WTC11 (cell line): ENCODE results near the gene SELENBP1. TPM values are rescaled to one million over a fixed set of nuclear protein-coding genes. Genes with fewer than 3 reads are reported as not detected.

Experiments
- ATAC-seq: fragments of 200-7000 bp; cut with Tn5 transposase; 2 replicates; pipeline ENCODE4 v1.10.0; 2021; ENCODE audit warnings: mild to moderate bottlenecking, moderate library complexity
- CTCF ChIA-PET: fragments of 300-600 bp; sonication (Branson Sonifier 250); formaldehyde crosslinking; loops from one replicate; lab custom pipeline; 2021; ENCODE audit warnings: antibody characterized with exemption; lab: Charles Lee
- POLR2A ChIA-PET: fragments of 350-600 bp; sonication (Branson Sonifier 250); formaldehyde crosslinking; loops from one replicate; lab custom pipeline; 2021; ENCODE audit warnings: antibody characterized with exemption; lab: Charles Lee
- DNase-seq: peaks from one replicate; pipeline ENCODE4 v3.0.0; 2021; ENCODE audit warnings: low spot score
- H3K27ac Mint-ChIP-seq: 2 replicates; pipeline ENCODE4 v1.8.0; 2021; ENCODE audit warnings: mixed read lengths
- H3K27me3 Mint-ChIP-seq: 2 replicates; pipeline ENCODE4 v1.8.0; 2021; ENCODE audit warnings: low read depth, mild to moderate bottlenecking, moderate library complexity, mixed read lengths
- H3K36me3 Mint-ChIP-seq: 2 replicates; pipeline ENCODE4 v1.8.0; 2021; ENCODE audit warnings: mixed read lengths
- H3K4me1 Mint-ChIP-seq: 2 replicates; pipeline ENCODE4 v1.8.0; 2022; ENCODE audit warnings: mixed read lengths
- H3K4me3 Mint-ChIP-seq: 2 replicates; pipeline ENCODE4 v1.8.0; 2021; ENCODE audit warnings: mild to moderate bottlenecking, moderate library complexity, mixed read lengths
- H3K9me3 Mint-ChIP-seq: 2 replicates; pipeline ENCODE4 v1.8.0; 2021; ENCODE audit warnings: mixed read lengths
- CBFB ChIP-seq: sonication (generic); formaldehyde crosslinking; IDR thresholded peaks from 2 replicates; pipeline ENCODE4 v1.8.1; 2022; ENCODE audit warnings: mild to moderate bottlenecking, low read depth, missing genetic modification reagents
- HMGA2 ChIP-seq: fragments of 250-450 bp; sonication (Bioruptor Pico); IDR thresholded peaks from 2 replicates; pipeline ENCODE4 v1.4.0; 2021; ENCODE audit warnings: mild to moderate bottlenecking, moderate library complexity
- IRF2 ChIP-seq: sonication (generic); formaldehyde crosslinking; IDR thresholded peaks from 2 replicates; pipeline ENCODE4 v1.8.0; 2022; ENCODE audit warnings: low read depth, missing genetic modification reagents, borderline replicate concordance
- MYBL2 ChIP-seq: sonication (generic); formaldehyde crosslinking; IDR thresholded peaks from 2 replicates; pipeline ENCODE4 v1.8.1; 2023; ENCODE audit warnings: mild to moderate bottlenecking, moderate library complexity, missing genetic modification reagents
- NFE2L1 ChIP-seq: sonication (generic); formaldehyde crosslinking; IDR thresholded peaks from 2 replicates; pipeline ENCODE4 v1.8.1; 2023; ENCODE audit warnings: missing genetic modification reagents
- OVOL2 ChIP-seq: fragments of 250-450 bp; sonication (Bioruptor Pico); IDR thresholded peaks from 2 replicates; pipeline ENCODE4 v1.9.0; 2021; ENCODE audit warnings: mild to moderate bottlenecking, borderline replicate concordance
- RELA ChIP-seq: sonication (generic); formaldehyde crosslinking; IDR thresholded peaks from 2 replicates; pipeline ENCODE4 v1.8.1; 2022; ENCODE audit warnings: missing genetic modification reagents, mild to moderate bottlenecking, borderline replicate concordance
- SMAD4 ChIP-seq: sonication (generic); formaldehyde crosslinking; IDR thresholded peaks from 2 replicates; pipeline ENCODE4 v1.8.0; 2022; ENCODE audit warnings: mild to moderate bottlenecking, missing genetic modification reagents
- SOX15 ChIP-seq: fragments of 250-450 bp; sonication (Bioruptor Pico); IDR thresholded peaks from 2 replicates; pipeline ENCODE4 v1.9.0; 2021; ENCODE audit warnings: mild to moderate bottlenecking
- TEAD1 ChIP-seq: sonication (generic); formaldehyde crosslinking; IDR thresholded peaks from 2 replicates; pipeline ENCODE4 v1.8.0; 2022; ENCODE audit warnings: mild to moderate bottlenecking, missing genetic modification reagents
- ZNF121 ChIP-seq: sonication (generic); formaldehyde crosslinking; IDR thresholded peaks from 2 replicates; pipeline ENCODE4 v1.8.0; 2023; ENCODE audit warnings: missing genetic modification reagents
- ZNF138 ChIP-seq: sonication (generic); formaldehyde crosslinking; conservative IDR thresholded peaks from 2 replicates; pipeline ENCODE4 v1.8.1; 2022; ENCODE audit warnings: mild to moderate bottlenecking, moderate library complexity, missing genetic modification reagents
- ZNF232 ChIP-seq: sonication (generic); formaldehyde crosslinking; IDR thresholded peaks from 2 replicates; pipeline ENCODE4 v1.8.0; 2022; ENCODE audit warnings: mild to moderate bottlenecking, missing genetic modification reagents
- ZNF416 ChIP-seq: fragments of 250-450 bp; sonication (Bioruptor Pico); IDR thresholded peaks from 2 replicates; pipeline ENCODE4 v1.9.0; 2021; ENCODE audit warnings: mild to moderate bottlenecking, inconsistent platforms
- total RNA-seq: library from RNA; stranded (reverse); gene quantifications from 3 replicates; pipeline ENCODE4 v1.2.3, GENCODE V29; 2021
- TF ChIP-seq, protein P1 (sequence below): fragments of 200-600 bp; IDR thresholded peaks from 2 replicates; pipeline ENCODE4 v1.8.0; 2022; ENCODE audit warnings: antibody characterized with exemption
- TF ChIP-seq, protein P2 (sequence below): fragments of 250-450 bp; sonication (Bioruptor Pico); IDR thresholded peaks from 2 replicates; pipeline ENCODE4 v1.9.0; 2021; ENCODE audit warnings: mild to moderate bottlenecking, borderline replicate concordance
- TF ChIP-seq, protein P3 (sequence below): sonication (generic); formaldehyde crosslinking; IDR thresholded peaks from 2 replicates; pipeline ENCODE4 v1.8.0; 2023; ENCODE audit warnings: missing genetic modification reagents, mild to moderate bottlenecking, borderline replicate concordance
- TF ChIP-seq, protein P4 (sequence below): sonication (generic); formaldehyde crosslinking; IDR thresholded peaks from 2 replicates; pipeline ENCODE4 v1.8.1; 2022; ENCODE audit warnings: low read depth, mild to moderate bottlenecking, moderate library complexity, missing genetic modification reagents, borderline replicate concordance
- TF ChIP-seq, protein P5 (sequence below): sonication (generic); formaldehyde crosslinking; IDR thresholded peaks from 2 replicates; pipeline ENCODE4 v1.8.1; 2022; ENCODE audit warnings: low read depth, missing genetic modification reagents, borderline replicate concordance

Gene SELENBP1
- total RNA-seq, 1 experiment from 2014 or later = 17.9 TPM

DNA sequence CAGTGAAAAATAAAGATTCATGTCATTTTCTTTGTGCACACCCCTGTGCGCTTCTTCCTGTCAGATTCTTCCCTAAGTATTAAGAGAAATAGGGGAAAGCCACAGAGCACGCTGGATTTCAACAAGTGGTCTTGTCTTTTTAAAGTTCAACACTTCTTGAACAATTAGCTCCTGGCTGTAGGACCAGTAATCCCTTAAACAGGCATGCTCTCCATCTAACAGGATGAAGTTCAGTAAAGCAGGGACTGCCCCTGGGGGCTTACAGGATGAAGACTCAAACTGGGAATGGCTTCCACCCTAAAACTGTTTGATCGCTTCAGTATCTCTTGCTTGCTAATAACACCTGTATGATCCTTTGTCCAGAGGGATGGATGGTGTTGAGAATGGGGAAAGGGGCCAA, 31.1 kb upstream of the SELENBP1 start:
- Mint-ChIP-seq H3K27ac (peak overlapping the region; percentile 39), H3K36me3 (peaks cover 62% of the 10 kb centered on the region), H3K9me3 (no peaks in the 10 kb centered on the region), H3K27me3 (no peaks in the 10 kb centered on the region), H3K4me1 (peaks cover 11% of the 10 kb centered on the region), H3K4me3 (no peak overlapping the region)
- ATAC-seq (no peak), DNase-seq (no peak)
- TF ChIP-seq, protein P1, sequence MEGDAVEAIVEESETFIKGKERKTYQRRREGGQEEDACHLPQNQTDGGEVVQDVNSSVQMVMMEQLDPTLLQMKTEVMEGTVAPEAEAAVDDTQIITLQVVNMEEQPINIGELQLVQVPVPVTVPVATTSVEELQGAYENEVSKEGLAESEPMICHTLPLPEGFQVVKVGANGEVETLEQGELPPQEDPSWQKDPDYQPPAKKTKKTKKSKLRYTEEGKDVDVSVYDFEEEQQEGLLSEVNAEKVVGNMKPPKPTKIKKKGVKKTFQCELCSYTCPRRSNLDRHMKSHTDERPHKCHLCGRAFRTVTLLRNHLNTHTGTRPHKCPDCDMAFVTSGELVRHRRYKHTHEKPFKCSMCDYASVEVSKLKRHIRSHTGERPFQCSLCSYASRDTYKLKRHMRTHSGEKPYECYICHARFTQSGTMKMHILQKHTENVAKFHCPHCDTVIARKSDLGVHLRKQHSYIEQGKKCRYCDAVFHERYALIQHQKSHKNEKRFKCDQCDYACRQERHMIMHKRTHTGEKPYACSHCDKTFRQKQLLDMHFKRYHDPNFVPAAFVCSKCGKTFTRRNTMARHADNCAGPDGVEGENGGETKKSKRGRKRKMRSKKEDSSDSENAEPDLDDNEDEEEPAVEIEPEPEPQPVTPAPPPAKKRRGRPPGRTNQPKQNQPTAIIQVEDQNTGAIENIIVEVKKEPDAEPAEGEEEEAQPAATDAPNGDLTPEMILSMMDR = no peak
- no peak for TF ChIP-seq NFE2L1
- TF ChIP-seq ZNF232 = no peak
- no peak for TF ChIP-seq TEAD1 (CRISPR knock-in tag)
- TF ChIP-seq, protein P2, sequence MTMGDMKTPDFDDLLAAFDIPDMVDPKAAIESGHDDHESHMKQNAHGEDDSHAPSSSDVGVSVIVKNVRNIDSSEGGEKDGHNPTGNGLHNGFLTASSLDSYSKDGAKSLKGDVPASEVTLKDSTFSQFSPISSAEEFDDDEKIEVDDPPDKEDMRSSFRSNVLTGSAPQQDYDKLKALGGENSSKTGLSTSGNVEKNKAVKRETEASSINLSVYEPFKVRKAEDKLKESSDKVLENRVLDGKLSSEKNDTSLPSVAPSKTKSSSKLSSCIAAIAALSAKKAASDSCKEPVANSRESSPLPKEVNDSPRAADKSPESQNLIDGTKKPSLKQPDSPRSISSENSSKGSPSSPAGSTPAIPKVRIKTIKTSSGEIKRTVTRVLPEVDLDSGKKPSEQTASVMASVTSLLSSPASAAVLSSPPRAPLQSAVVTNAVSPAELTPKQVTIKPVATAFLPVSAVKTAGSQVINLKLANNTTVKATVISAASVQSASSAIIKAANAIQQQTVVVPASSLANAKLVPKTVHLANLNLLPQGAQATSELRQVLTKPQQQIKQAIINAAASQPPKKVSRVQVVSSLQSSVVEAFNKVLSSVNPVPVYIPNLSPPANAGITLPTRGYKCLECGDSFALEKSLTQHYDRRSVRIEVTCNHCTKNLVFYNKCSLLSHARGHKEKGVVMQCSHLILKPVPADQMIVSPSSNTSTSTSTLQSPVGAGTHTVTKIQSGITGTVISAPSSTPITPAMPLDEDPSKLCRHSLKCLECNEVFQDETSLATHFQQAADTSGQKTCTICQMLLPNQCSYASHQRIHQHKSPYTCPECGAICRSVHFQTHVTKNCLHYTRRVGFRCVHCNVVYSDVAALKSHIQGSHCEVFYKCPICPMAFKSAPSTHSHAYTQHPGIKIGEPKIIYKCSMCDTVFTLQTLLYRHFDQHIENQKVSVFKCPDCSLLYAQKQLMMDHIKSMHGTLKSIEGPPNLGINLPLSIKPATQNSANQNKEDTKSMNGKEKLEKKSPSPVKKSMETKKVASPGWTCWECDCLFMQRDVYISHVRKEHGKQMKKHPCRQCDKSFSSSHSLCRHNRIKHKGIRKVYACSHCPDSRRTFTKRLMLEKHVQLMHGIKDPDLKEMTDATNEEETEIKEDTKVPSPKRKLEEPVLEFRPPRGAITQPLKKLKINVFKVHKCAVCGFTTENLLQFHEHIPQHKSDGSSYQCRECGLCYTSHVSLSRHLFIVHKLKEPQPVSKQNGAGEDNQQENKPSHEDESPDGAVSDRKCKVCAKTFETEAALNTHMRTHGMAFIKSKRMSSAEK (CRISPR knock-in tag) = no peak
- TF ChIP-seq ZNF416 (CRISPR knock-in tag) = no peak
- TF ChIP-seq, protein P3, sequence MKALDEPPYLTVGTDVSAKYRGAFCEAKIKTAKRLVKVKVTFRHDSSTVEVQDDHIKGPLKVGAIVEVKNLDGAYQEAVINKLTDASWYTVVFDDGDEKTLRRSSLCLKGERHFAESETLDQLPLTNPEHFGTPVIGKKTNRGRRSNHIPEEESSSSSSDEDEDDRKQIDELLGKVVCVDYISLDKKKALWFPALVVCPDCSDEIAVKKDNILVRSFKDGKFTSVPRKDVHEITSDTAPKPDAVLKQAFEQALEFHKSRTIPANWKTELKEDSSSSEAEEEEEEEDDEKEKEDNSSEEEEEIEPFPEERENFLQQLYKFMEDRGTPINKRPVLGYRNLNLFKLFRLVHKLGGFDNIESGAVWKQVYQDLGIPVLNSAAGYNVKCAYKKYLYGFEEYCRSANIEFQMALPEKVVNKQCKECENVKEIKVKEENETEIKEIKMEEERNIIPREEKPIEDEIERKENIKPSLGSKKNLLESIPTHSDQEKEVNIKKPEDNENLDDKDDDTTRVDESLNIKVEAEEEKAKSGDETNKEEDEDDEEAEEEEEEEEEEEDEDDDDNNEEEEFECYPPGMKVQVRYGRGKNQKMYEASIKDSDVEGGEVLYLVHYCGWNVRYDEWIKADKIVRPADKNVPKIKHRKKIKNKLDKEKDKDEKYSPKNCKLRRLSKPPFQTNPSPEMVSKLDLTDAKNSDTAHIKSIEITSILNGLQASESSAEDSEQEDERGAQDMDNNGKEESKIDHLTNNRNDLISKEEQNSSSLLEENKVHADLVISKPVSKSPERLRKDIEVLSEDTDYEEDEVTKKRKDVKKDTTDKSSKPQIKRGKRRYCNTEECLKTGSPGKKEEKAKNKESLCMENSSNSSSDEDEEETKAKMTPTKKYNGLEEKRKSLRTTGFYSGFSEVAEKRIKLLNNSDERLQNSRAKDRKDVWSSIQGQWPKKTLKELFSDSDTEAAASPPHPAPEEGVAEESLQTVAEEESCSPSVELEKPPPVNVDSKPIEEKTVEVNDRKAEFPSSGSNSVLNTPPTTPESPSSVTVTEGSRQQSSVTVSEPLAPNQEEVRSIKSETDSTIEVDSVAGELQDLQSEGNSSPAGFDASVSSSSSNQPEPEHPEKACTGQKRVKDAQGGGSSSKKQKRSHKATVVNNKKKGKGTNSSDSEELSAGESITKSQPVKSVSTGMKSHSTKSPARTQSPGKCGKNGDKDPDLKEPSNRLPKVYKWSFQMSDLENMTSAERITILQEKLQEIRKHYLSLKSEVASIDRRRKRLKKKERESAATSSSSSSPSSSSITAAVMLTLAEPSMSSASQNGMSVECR = no peak
- TF ChIP-seq OVOL2 (CRISPR knock-in tag) = no peak
- TF ChIP-seq SMAD4 (CRISPR knock-in tag) = no peak
- no peak for TF ChIP-seq CBFB (CRISPR knock-in tag)
- no peak for TF ChIP-seq MYBL2
- TF ChIP-seq, protein P4, sequence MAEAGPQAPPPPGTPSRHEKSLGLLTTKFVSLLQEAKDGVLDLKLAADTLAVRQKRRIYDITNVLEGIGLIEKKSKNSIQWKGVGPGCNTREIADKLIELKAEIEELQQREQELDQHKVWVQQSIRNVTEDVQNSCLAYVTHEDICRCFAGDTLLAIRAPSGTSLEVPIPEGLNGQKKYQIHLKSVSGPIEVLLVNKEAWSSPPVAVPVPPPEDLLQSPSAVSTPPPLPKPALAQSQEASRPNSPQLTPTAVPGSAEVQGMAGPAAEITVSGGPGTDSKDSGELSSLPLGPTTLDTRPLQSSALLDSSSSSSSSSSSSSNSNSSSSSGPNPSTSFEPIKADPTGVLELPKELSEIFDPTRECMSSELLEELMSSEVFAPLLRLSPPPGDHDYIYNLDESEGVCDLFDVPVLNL (CRISPR knock-in tag) = no peak
- no peak for TF ChIP-seq SOX15
- no peak for TF ChIP-seq ZNF121
- ChIA-PET POLR2A (no interaction called here), CTCF (interaction anchor here (0.7 kb wide), 2 partner anchors 103 to 209 kb away, joined by 3 to 4 read pairs; no protein-coding TSS in a partner anchor)

DNA sequence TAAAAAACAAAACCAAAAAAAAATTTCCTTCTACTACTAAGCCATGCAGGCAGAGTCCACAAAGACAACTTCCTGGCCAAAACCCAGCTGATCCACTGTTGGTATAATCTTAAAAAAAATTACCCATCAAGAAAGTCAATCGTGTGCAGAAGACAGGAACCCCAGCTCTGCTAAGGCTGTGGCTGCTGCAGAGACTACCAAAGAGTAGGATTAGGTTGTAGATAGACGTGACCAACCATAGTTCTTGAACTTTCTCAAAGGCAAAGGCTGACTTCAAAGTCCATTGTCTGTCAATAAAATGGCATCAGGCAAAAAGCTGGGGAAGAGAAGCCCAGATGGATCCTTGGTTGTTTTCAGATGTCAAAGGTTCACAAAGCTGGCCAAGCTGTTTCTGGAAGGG, 30.3 kb upstream of the SELENBP1 start:
- ChIA-PET POLR2A (no interaction called here), CTCF (interaction anchor here (0.5 to 2.0 kb wide), 3 partner anchors 33 to 331 kb away, joined by 3 to 6 read pairs (median 3); no protein-coding TSS in a partner anchor)
- Mint-ChIP-seq H3K27ac (peak overlapping the region; percentile 44), H3K4me1 (peaks cover 11% of the 10 kb centered on the region), H3K27me3 (no peaks in the 10 kb centered on the region), H3K36me3 (peaks cover 57% of the 10 kb centered on the region), H3K9me3 (no peaks in the 10 kb centered on the region), H3K4me3 (no peak overlapping the region)
- ATAC-seq (no peak), DNase-seq (no peak)
- TF ChIP-seq ZNF416 (CRISPR knock-in tag) = no peak
- no peak for TF ChIP-seq ZNF138
- TF ChIP-seq RELA (CRISPR knock-in tag) = no peak
- no peak for TF ChIP-seq TEAD1 (CRISPR knock-in tag)
- no peak for TF ChIP-seq IRF2 (CRISPR knock-in tag)
- TF ChIP-seq HMGA2 (CRISPR knock-in tag) = no peak
- TF ChIP-seq, protein P5, sequence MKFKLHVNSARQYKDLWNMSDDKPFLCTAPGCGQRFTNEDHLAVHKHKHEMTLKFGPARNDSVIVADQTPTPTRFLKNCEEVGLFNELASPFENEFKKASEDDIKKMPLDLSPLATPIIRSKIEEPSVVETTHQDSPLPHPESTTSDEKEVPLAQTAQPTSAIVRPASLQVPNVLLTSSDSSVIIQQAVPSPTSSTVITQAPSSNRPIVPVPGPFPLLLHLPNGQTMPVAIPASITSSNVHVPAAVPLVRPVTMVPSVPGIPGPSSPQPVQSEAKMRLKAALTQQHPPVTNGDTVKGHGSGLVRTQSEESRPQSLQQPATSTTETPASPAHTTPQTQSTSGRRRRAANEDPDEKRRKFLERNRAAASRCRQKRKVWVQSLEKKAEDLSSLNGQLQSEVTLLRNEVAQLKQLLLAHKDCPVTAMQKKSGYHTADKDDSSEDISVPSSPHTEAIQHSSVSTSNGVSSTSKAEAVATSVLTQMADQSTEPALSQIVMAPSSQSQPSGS = no peak
